Astrocyte of the spinal cord (primary cell): ENCODE measurements around the gene CDR2L.

Experiments
- DNase-seq: peaks from one replicate; pipeline ENCODE4 v3.0.0; 2011; ENCODE audit warnings: low read depth, low spot score
- H3K4me3 ChIP-seq: 2 replicates; pipeline ENCODE4 v1.5.1; 2011; ENCODE audit warnings: low read depth, mild to moderate bottlenecking, low read length, moderate library complexity
- CTCF ChIP-seq: IDR thresholded peaks from 2 replicates; pipeline ENCODE4 v1.5.1; 2012; ENCODE audit warnings: low read depth, mild to moderate bottlenecking, low read length, inconsistent platforms
- in situ Hi-C: cut with HindIII; loops from 2 replicates; pipeline ENCODE4 v1.10.0; 2017; ENCODE audit warnings: low sequenced_read_pairs

CDR2L gene

GRCh38 chr17:75010683-75011400 lies 23.4 kb downstream of the CDR2L start:
- peak; percentile 35 for DNase-seq
- no peak overlapping the region for H3K4me3 ChIP-seq
- in situ Hi-C loops, result no loop called here
- no peak for TF ChIP-seq CTCF

DNA sequence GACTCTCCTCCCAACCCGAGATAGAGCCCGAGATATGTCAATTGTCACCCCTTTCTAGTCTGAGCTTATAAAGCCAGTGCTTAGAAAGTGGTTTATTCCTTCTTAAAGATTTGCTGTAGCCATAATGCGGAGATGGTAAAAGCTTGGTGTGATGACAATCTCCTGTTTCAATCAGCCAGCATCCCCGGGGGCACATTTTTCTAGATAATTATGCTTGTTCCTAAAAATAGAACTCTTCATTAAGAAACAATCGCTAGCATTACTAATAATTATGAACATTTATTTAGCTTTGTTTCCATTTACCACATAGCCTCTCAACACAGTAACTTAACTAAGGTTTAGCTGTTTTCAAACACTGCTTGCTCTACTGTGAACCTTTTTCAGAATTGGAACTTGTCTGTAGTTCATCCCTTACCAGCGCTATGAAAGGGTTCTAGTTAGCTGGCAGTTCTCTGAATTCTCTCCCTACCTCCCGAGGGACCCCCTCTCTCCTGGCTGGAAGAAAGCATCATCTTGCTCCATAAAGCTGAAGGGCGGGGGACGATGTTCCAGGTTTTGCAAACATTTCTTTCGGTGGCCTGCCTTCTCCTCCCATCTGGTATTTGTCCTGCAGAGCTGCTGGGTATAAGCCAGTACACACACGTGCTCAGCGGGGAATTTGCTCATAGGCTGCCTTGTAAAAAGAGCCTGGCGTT lies 24.1 kb downstream of the CDR2L start:
- in situ Hi-C loops, result no loop called here
- DNase-seq, result peak; percentile 62
- no peak for TF ChIP-seq CTCF
- H3K4me3 ChIP-seq, result peak overlapping the region; percentile 74

DNA sequence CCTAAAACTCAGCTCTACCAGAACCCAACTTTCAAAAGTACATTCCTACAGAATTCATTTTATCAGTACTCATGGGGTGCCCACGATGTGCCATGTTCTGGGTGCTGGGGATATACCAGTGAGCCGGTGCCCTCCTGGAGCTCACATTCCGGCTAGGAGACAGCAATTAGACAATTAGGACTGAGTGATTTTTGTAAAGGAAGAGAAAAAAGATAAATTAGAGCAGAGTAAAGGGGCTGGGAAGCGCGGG lies 24.6 kb downstream of the CDR2L start:
- peak overlapping the region; percentile 74 for H3K4me3 ChIP-seq
- no peak for DNase-seq
- TF ChIP-seq CTCF, result no peak
- in situ Hi-C loops, result no loop called here

- peak within 1 kb of the TSS; percentile 74 for H3K4me3 ChIP-seq
- in situ Hi-C loops, result no loop called here
- TF ChIP-seq CTCF, result peak; percentile 65
- DNase-seq, result peak; percentile 91
Observed at GRCh38 chr17:75012346-75013091, 25.1 kb downstream of the CDR2L start, which contains the start of gene MRPL58. MRPL58 (plus strand) TSS chr17:75012670; CDS start chr17:75012687, 17 bp downstream.

- H3K4me3 ChIP-seq, result peak overlapping the region; percentile 74
- DNase-seq, result no peak
- in situ Hi-C loops, result no loop called here
- no peak for TF ChIP-seq CTCF
Observed at GRCh38 chr17:75013092-75013559, 25.7 kb downstream of the CDR2L start.

GRCh38 chr17:75019146-75019545 lies 31.7 kb downstream of the CDR2L start:
- in situ Hi-C loops, result no loop called here
- DNase-seq, result no peak
- no peak overlapping the region for H3K4me3 ChIP-seq
- no peak for TF ChIP-seq CTCF
